ENCODE results near the gene GPR63. TPM values are rescaled to one million over a fixed set of nuclear protein-coding genes. Genes with fewer than 3 reads are reported as not detected.

GPR63 gene
- total RNA-seq, 1 experiment from 2014 or later: 5.9 TPM

- Histone ChIP-seq H3K23ac (ENCODE audit: insufficient read length, low read depth, low read length) (no peak overlapping the region), H3K23me2 (ENCODE audit: insufficient read length, low read depth, low read length, poor library complexity, severe bottlenecking) (no peaks in the 10 kb centered on the region), H3K79me1 (ENCODE audit: insufficient read depth, low read depth, low read length, poor library complexity, severe bottlenecking) (peaks cover 7% of the 10 kb centered on the region), H3K4me1 (ENCODE audit: insufficient read depth, low read length) (no peaks in the 10 kb centered on the region; the same call in none of the 2 replicates), H3K4me2 (ENCODE audit: insufficient read depth, insufficient read length, low read length) (no peak overlapping the region), H4K8ac (replicated peaks; ENCODE audit: insufficient read length, low read depth, low read length) (no peak overlapping the region), H3K9me3 (ENCODE audit: control insufficient read depth, low read depth, low read length) (no peaks in the 10 kb centered on the region), H3T11ph (ENCODE audit: low read length) (no peak overlapping the region), H2AK5ac (ENCODE audit: insufficient read length, low read length) (no peak overlapping the region), H3K56ac (ENCODE audit: insufficient read length, low read depth, low read length) (no peak overlapping the region), H2BK120ac (ENCODE audit: low read depth, low read length, poor library complexity, severe bottlenecking) (no peak overlapping the region), H3K9ac (ENCODE audit: extremely low read depth, insufficient read length, low read length) (no peak overlapping the region), H2BK15ac (ENCODE audit: low read depth, low read length) (no peak overlapping the region), H3K14ac (ENCODE audit: insufficient read depth, low read length) (no peak overlapping the region), H3K4ac (ENCODE audit: low read depth, low read length) (no peak overlapping the region), H3K27me3 (ENCODE audit: insufficient read depth, low read length) (no peaks in the 10 kb centered on the region), H2BK5ac (ENCODE audit: insufficient read length, low read length) (no peak overlapping the region), H2AFZ (ENCODE audit: low read length) (no peak overlapping the region), H2BK20ac (ENCODE audit: low read depth, low read length, poor library complexity, severe bottlenecking) (no peak overlapping the region), H3K79me2 (ENCODE audit: insufficient read depth, low read length) (peaks cover 3% of the 10 kb centered on the region; the same call in 1 of the 2 replicates), H4K5ac (ENCODE audit: insufficient read length, low read depth, low read length) (no peak overlapping the region), H4K91ac (ENCODE audit: insufficient read length, low read depth, low read length) (no peak overlapping the region), H3K18ac (ENCODE audit: insufficient read length, low read depth, low read length) (no peak overlapping the region), H2BK12ac (ENCODE audit: insufficient read length, low read depth, low read length) (no peak overlapping the region), H4K20me1 (ENCODE audit: control insufficient read depth, insufficient read depth, insufficient read length) (no peaks in the 10 kb centered on the region), H3K27ac (ENCODE audit: insufficient read length, low read depth, low read length) (no peak overlapping the region)
- no peaks in the 10 kb centered on the region for H3K36me3 Mint-ChIP-seq (ENCODE audit: insufficient read depth in 1 of 3, low read depth in 3 of 3)
- TF ChIP-seq, protein P1, sequence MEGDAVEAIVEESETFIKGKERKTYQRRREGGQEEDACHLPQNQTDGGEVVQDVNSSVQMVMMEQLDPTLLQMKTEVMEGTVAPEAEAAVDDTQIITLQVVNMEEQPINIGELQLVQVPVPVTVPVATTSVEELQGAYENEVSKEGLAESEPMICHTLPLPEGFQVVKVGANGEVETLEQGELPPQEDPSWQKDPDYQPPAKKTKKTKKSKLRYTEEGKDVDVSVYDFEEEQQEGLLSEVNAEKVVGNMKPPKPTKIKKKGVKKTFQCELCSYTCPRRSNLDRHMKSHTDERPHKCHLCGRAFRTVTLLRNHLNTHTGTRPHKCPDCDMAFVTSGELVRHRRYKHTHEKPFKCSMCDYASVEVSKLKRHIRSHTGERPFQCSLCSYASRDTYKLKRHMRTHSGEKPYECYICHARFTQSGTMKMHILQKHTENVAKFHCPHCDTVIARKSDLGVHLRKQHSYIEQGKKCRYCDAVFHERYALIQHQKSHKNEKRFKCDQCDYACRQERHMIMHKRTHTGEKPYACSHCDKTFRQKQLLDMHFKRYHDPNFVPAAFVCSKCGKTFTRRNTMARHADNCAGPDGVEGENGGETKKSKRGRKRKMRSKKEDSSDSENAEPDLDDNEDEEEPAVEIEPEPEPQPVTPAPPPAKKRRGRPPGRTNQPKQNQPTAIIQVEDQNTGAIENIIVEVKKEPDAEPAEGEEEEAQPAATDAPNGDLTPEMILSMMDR (conservative IDR thresholded peaks at IDR 0.05): no peak
- no peaks in the 10 kb centered on the region for H3K9me3 Mint-ChIP-seq
- peaks cover 19 to 21% of the 10 kb centered on the region in 2 experiments for H3K4me1 Mint-ChIP-seq
- H3K4me3 Mint-ChIP-seq: no peak overlapping the region
- no peak for DNase-seq
- WGBS (ENCODE audit: extremely low coverage, insufficient read length, low lambda C conversion rate): no CpG with 5 or more reads among the region's 1 CpG
- H3K27me3 Mint-ChIP-seq (ENCODE audit: low read depth): no peaks in the 10 kb centered on the region
- no peak overlapping the region for H3K27ac Mint-ChIP-seq
Measured at GRCh38 chr6:96812077-96812703, 25.1 kb downstream of the GPR63 start.
